Fibroblast of lung (primary cell): ENCODE measurements around the gene DLX2. TPM values are rescaled to one million over a fixed set of nuclear protein-coding genes. Genes with fewer than 3 reads are reported as not detected.

ENCODE experiments used
- DNase-seq, 2 donors: peaks; one replicate each; pipeline versions ENCODE4 v3.0.0 to v3.0.0-alpha.2; 2010; ENCODE audit warnings: low read depth in 2 of 2
- H2AFZ ChIP-seq: 2 replicates; pipeline ENCODE4 v1.5.1; 2012; ENCODE audit warnings: low read length, control low read depth, inconsistent platforms
- H3K27ac ChIP-seq: 2 replicates; pipeline ENCODE4 v1.5.1; 2011; ENCODE audit warnings: low read length, control low read depth; ENCODE audit not compliant: insufficient read depth
- H3K27me3 ChIP-seq: 2 replicates; pipeline ENCODE4 v1.5.1; 2011; ENCODE audit warnings: mild to moderate bottlenecking, low read length; ENCODE audit not compliant: control insufficient read depth, insufficient read depth
- H3K36me3 ChIP-seq: 2 replicates; pipeline ENCODE4 v1.5.1; 2011; ENCODE audit warnings: low read length; ENCODE audit not compliant: control insufficient read depth, insufficient read depth
- H3K4me1 ChIP-seq: 2 replicates; pipeline ENCODE4 v1.5.1; 2011; ENCODE audit warnings: low read length; ENCODE audit not compliant: control insufficient read depth, insufficient read depth; ENCODE audit errors: extremely low read depth
- H3K4me2 ChIP-seq: 2 replicates; pipeline ENCODE4 v1.5.1; 2011; ENCODE audit warnings: low read length, control low read depth; ENCODE audit not compliant: insufficient read depth; ENCODE audit errors: extremely low read depth
- H3K4me3 ChIP-seq, 4 experiments: fragments of 200-600 bp in 1 of 4; sonication (generic) in 1 of 4; replicated peaks in 1 of 4; 2 replicates each; pipeline ENCODE4 v1.5.1; 2011 to 2016; ENCODE audit warnings: low read length in 4 of 4, low read depth in 3 of 4, mild to moderate bottlenecking in 3 of 4, control low read depth in 2 of 4, inconsistent platforms in 1 of 4, mixed read lengths in 1 of 4; ENCODE audit not compliant: insufficient read depth in 1 of 4; ENCODE audit errors: control extremely low read depth in 1 of 4
- H3K79me2 ChIP-seq: 2 replicates; pipeline ENCODE4 v1.5.1; 2012; ENCODE audit warnings: mild to moderate bottlenecking, low read length, inconsistent platforms; ENCODE audit not compliant: control insufficient read depth, insufficient read depth
- H3K9ac ChIP-seq: 2 replicates; pipeline ENCODE4 v1.5.1; 2011; ENCODE audit warnings: mild to moderate bottlenecking, low read length, control low read depth; ENCODE audit not compliant: insufficient read depth
- H3K9me3 ChIP-seq: 2 replicates; pipeline ENCODE4 v1.5.1; 2012; ENCODE audit warnings: low read depth, low read length; ENCODE audit not compliant: control insufficient read depth, insufficient read depth
- H4K20me1 ChIP-seq: 2 replicates; pipeline ENCODE4 v1.5.1; 2011; ENCODE audit warnings: low read length; ENCODE audit not compliant: control insufficient read depth, insufficient read depth; ENCODE audit errors: extremely low read depth
- EZH2 ChIP-seq: IDR thresholded peaks from 2 replicates; pipeline ENCODE4 v1.5.1; 2012; ENCODE audit warnings: low read length, control low read depth, mild to moderate bottlenecking; ENCODE audit errors: missing control alignments
- polyA plus RNA-seq, 2 donors: library from polyadenylated mRNA; depleted of rRNA in 1 of 2; stranded (reverse) in 1 of 2; unstranded in 1 of 2; fragments of >200 nt; gene quantifications; 2 replicates each; pipeline ENCODE4 v1.2.1, GENCODE V29; 2011 to 2012; ENCODE audit warnings: missing spikeins in 1 of 2
- total RNA-seq: library from RNA; depleted of rRNA; stranded (reverse); fragments of >200 nt; gene quantifications from 2 replicates; pipeline ENCODE4 v1.2.1, GENCODE V29; 2014
- TF ChIP-seq, protein P1 (sequence below), 2 donors: IDR thresholded peaks in 1 of 2; conservative IDR thresholded peaks in 1 of 2; 1 replicate in 1 of 2; 2 replicates in 1 of 2; pipeline ENCODE4 v1.5.1; 2011 to 2012; ENCODE audit warnings: low read length in 2 of 2, control low read depth in 1 of 2, inconsistent platforms in 1 of 2, low read depth in 1 of 2, mild to moderate bottlenecking in 1 of 2

DLX2 gene
- total and polyA plus RNA-seq, 2 donors (not counting 1 experiment from before 2014, with no cell fraction given), result not detected

- Histone ChIP-seq H3K27me3 (no peaks in the 10 kb centered on the region), H3K27ac (no peak overlapping the region), H3K36me3 (no peaks in the 10 kb centered on the region), H3K4me1 (no peaks in the 10 kb centered on the region), H3K79me2 (no peaks in the 10 kb centered on the region), H3K9ac (no peak overlapping the region), H3K4me3 (no peak overlapping the region), H4K20me1 (no peaks in the 10 kb centered on the region), H3K4me2 (no peak overlapping the region), H2AFZ (no peak overlapping the region), H3K9me3 (no peaks in the 10 kb centered on the region)
- TF ChIP-seq EZH2, result no peak
- TF ChIP-seq, protein P1, sequence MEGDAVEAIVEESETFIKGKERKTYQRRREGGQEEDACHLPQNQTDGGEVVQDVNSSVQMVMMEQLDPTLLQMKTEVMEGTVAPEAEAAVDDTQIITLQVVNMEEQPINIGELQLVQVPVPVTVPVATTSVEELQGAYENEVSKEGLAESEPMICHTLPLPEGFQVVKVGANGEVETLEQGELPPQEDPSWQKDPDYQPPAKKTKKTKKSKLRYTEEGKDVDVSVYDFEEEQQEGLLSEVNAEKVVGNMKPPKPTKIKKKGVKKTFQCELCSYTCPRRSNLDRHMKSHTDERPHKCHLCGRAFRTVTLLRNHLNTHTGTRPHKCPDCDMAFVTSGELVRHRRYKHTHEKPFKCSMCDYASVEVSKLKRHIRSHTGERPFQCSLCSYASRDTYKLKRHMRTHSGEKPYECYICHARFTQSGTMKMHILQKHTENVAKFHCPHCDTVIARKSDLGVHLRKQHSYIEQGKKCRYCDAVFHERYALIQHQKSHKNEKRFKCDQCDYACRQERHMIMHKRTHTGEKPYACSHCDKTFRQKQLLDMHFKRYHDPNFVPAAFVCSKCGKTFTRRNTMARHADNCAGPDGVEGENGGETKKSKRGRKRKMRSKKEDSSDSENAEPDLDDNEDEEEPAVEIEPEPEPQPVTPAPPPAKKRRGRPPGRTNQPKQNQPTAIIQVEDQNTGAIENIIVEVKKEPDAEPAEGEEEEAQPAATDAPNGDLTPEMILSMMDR (conservative IDR thresholded peaks at IDR 0.05 in 1 of 2, IDR thresholded peaks at IDR 0.05 in 1 of 2; ENCODE audit: low read depth in 1 of 2, low read length in 2 of 2), result no peak
- no peak for DNase-seq
Observed at GRCh38 chr2:172137943-172138342, 35.2 kb upstream of the DLX2 start.

DNA sequence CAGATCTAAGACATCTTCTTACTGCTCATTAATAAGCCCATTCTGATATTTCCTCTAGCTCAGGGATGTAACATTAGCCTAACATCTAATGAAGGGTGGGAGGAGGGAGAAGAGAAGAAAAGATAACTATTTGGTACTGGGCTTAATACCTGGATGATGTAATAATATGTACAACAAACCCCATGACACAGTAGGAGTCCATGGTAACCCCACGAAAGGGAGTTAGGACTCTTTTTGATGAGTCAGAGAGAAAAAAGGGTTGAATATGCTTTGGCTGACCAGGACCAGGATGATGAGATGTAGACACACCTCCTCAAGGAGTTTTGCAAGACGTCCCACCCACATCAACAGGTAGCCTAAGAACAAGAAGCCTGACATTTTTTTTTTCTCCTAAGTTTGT lies 34.4 kb upstream of the DLX2 start:
- no peaks in the 10 kb centered on the region for H3K36me3 ChIP-seq
- no peak overlapping the region for H3K4me2 ChIP-seq
- TF ChIP-seq, protein P1 (conservative IDR thresholded peaks at IDR 0.05 in 1 of 2, IDR thresholded peaks at IDR 0.05 in 1 of 2; ENCODE audit: low read depth in 1 of 2, low read length in 2 of 2), result no peak
- TF ChIP-seq EZH2, result no peak

GRCh38 chr2:172135446-172135845 lies 32.7 kb upstream of the DLX2 start:
- H3K79me2 ChIP-seq, result no peaks in the 10 kb centered on the region
- no peaks in the 10 kb centered on the region for H3K36me3 ChIP-seq
- no peak for DNase-seq
- H2AFZ ChIP-seq, result no peak overlapping the region
- H3K4me3 ChIP-seq, result no peak overlapping the region
- no peak overlapping the region for H3K27ac ChIP-seq
- no peaks in the 10 kb centered on the region for H3K4me1 ChIP-seq
- H3K27me3 ChIP-seq, result peaks cover 3% of the 10 kb centered on the region
- TF ChIP-seq, protein P1 (conservative IDR thresholded peaks at IDR 0.05 in 1 of 2, IDR thresholded peaks at IDR 0.05 in 1 of 2; ENCODE audit: low read depth in 1 of 2, low read length in 2 of 2), result no peak
- TF ChIP-seq EZH2, result no peak
- no peaks in the 10 kb centered on the region for H3K9me3 ChIP-seq
- H4K20me1 ChIP-seq, result no peaks in the 10 kb centered on the region
- no peak overlapping the region for H3K9ac ChIP-seq
- no peak overlapping the region for H3K4me2 ChIP-seq

More for the DNA sequence above, 34.4 kb upstream of the DLX2 start:
- no peak overlapping the region for H3K4me3 ChIP-seq
- no peak for DNase-seq
- no peaks in the 10 kb centered on the region for H3K4me1 ChIP-seq
- H3K27ac ChIP-seq, result no peak overlapping the region
- H2AFZ ChIP-seq, result no peak overlapping the region
- no peaks in the 10 kb centered on the region for H4K20me1 ChIP-seq
- H3K27me3 ChIP-seq, result peaks cover under 1% of the 10 kb centered on the region
- no peak overlapping the region for H3K9ac ChIP-seq
- no peaks in the 10 kb centered on the region for H3K79me2 ChIP-seq
- H3K9me3 ChIP-seq, result no peaks in the 10 kb centered on the region
